Keratinocyte (primary cell): ENCODE data around the gene VPS37C. TPM values are rescaled to one million over a fixed set of nuclear protein-coding genes. Genes with fewer than 3 reads are reported as not detected.

Source experiments
- DNase-seq: peaks from one replicate; pipeline ENCODE4 v3.0.0-alpha.2; 2011; ENCODE audit warnings: low read depth, missing footprints, low spot score
- FAIRE-seq: peaks from 2 replicates; lab custom pipeline; 2011; peaks lifted over from hg19 to GRCh38; lab: Jason Lieb, UNC
- H2AFZ ChIP-seq: 2 replicates; pipeline ENCODE4 v1.6.0; 2012; ENCODE audit warnings: low read length, control low read depth, inconsistent platforms; ENCODE audit not compliant: control insufficient read depth
- H3K27ac ChIP-seq: 2 replicates; pipeline ENCODE4 v1.5.1; 2011; ENCODE audit warnings: low read length; ENCODE audit not compliant: control insufficient read depth, insufficient read depth
- H3K27me3 ChIP-seq: 3 replicates; pipeline ENCODE4 v1.6.0; 2011; ENCODE audit warnings: low read length; ENCODE audit not compliant: control insufficient read depth, insufficient read depth; ENCODE audit errors: extremely low read depth
- H3K36me3 ChIP-seq, 2 experiments: 2 replicates in 1 of 2; 3 replicates in 1 of 2; pipeline ENCODE4 v1.5.1; 2011; ENCODE audit warnings: low read length in 2 of 2, mild to moderate bottlenecking in 1 of 2; ENCODE audit not compliant: control insufficient read depth in 2 of 2, insufficient read depth in 2 of 2; ENCODE audit errors: extremely low read depth in 1 of 2
- H3K4me1 ChIP-seq: 3 replicates; pipeline ENCODE4 v1.5.1; 2011; ENCODE audit warnings: low read length; ENCODE audit not compliant: control insufficient read depth, insufficient read depth; ENCODE audit errors: extremely low read depth
- H3K4me2 ChIP-seq: 3 replicates; pipeline ENCODE4 v1.6.0; 2011; ENCODE audit warnings: low read depth, low read length; ENCODE audit not compliant: control insufficient read depth, insufficient read depth; ENCODE audit errors: extremely low read depth
- H3K4me3 ChIP-seq, 3 experiments: fragments of 200-600 bp in 1 of 3; sonication (generic) in 1 of 3; 2 replicates in 2 of 3; 3 replicates in 1 of 3; pipeline ENCODE4 v1.5.1; 2011 to 2016; ENCODE audit warnings: low read length in 3 of 3, mild to moderate bottlenecking in 3 of 3, control low read depth in 2 of 3, inconsistent platforms in 1 of 3, low read depth in 1 of 3, mixed read lengths in 1 of 3, mixed run types in 1 of 3, moderate library complexity in 1 of 3; ENCODE audit not compliant: control insufficient read depth in 2 of 3, insufficient read depth in 2 of 3; ENCODE audit errors: extremely low read depth in 1 of 3
- H3K79me2 ChIP-seq: 2 replicates; pipeline ENCODE4 v1.6.0; 2012; ENCODE audit warnings: low read length; ENCODE audit not compliant: control insufficient read depth, insufficient read depth
- H3K9ac ChIP-seq: 3 replicates; pipeline ENCODE4 v1.6.0; 2011; ENCODE audit warnings: low read length; ENCODE audit not compliant: control insufficient read depth, insufficient read depth; ENCODE audit errors: extremely low read depth
- H3K9me1 ChIP-seq: 3 replicates; pipeline ENCODE4 v1.6.0; 2011; ENCODE audit warnings: low read length; ENCODE audit not compliant: control insufficient read depth, insufficient read depth; ENCODE audit errors: extremely low read depth
- H3K9me3 ChIP-seq: 2 replicates; pipeline ENCODE4 v1.5.1; 2012; ENCODE audit warnings: low read depth, low read length; ENCODE audit not compliant: control insufficient read depth
- H4K20me1 ChIP-seq: 3 replicates; pipeline ENCODE4 v1.6.0; 2011; ENCODE audit warnings: low read length; ENCODE audit not compliant: control insufficient read depth, insufficient read depth; ENCODE audit errors: extremely low read depth
- CTCF ChIP-seq, 3 experiments: IDR thresholded peaks in 1 of 3; conservative IDR thresholded peaks in 1 of 3; optimal IDR thresholded peaks in 1 of 3; 2 replicates in 2 of 3; 3 replicates in 1 of 3; pipeline versions ENCODE3 to v1.5.1; 2011; ENCODE audit warnings: low read length in 3 of 3, mild to moderate bottlenecking in 3 of 3, moderate library complexity in 2 of 3, control low read depth in 1 of 3, inconsistent platforms in 1 of 3; ENCODE audit not compliant: insufficient read depth in 2 of 3; ENCODE audit errors: extremely low read depth in 1 of 3
- EZH2 ChIP-seq: IDR thresholded peaks from one replicate; pipeline ENCODE4 v1.6.1; 2012; ENCODE audit warnings: inconsistent platforms, mild to moderate bottlenecking, low read length, moderate library complexity
- dilution Hi-C: fragments of 300-500 bp; cut with MboI; formaldehyde crosslinking; loops from one replicate; pipeline ENCODE4 v1.7.0; 2020; ENCODE audit warnings: low sequenced_read_pairs; ENCODE audit not compliant: extremely low pct_ligation_motif_present
- polyA plus RNA-seq, 5 experiments: library from polyadenylated mRNA; depleted of rRNA in 3 of 5; stranded (reverse) in 3 of 5; stranded (forward) in 1 of 5; unstranded in 1 of 5; fragments of >200 nt; gene quantifications; 1 replicate in 1 of 5; 2 replicates in 3 of 5; 3 replicates in 1 of 5; pipeline versions ENCODE4 v1.2.1 to v1.2.3, GENCODE V29; 2011 to 2012; ENCODE audit warnings: missing spikeins in 2 of 5, low read depth in 1 of 5, low replicate concordance in 1 of 5

VPS37C gene
- polyA plus RNA-seq, 1 donor (not counting 4 experiments of a cell fraction or from before 2014, with no cell fraction given) = 8.0 TPM

- dilution Hi-C loops = no loop called here
- H3K9ac ChIP-seq = no peak overlapping the region
- FAIRE-seq (no peak), DNase-seq (no peak)
- no peak overlapping the region for H2AFZ ChIP-seq
- no peaks in the 10 kb centered on the region for H3K9me3 ChIP-seq
- H3K4me1 ChIP-seq = no peaks in the 10 kb centered on the region
- H4K20me1 ChIP-seq = no peaks in the 10 kb centered on the region
- H3K36me3 ChIP-seq = no peaks in the 10 kb centered on the region
- no peak overlapping the region for H3K4me2 ChIP-seq
- no peak overlapping the region for H3K27ac ChIP-seq
- H3K4me3 ChIP-seq = no peak overlapping the region
- H3K27me3 ChIP-seq = no peaks in the 10 kb centered on the region
- no peak for TF ChIP-seq CTCF (optimal IDR thresholded peaks at IDR 0.05 in 1 of 3, IDR thresholded peaks at IDR 0.05 in 1 of 3, conservative IDR thresholded peaks at IDR 0.05 in 1 of 3; ENCODE audit: extremely low read depth in 1 of 3, insufficient read depth in 2 of 3, low read length in 3 of 3)
- TF ChIP-seq EZH2 = no peak
- H3K9me1 ChIP-seq = no peaks in the 10 kb centered on the region
- H3K79me2 ChIP-seq = no peaks in the 10 kb centered on the region
Measured at GRCh38 chr11:61111786-61112517, 49.3 kb downstream of the VPS37C start.

DNA sequence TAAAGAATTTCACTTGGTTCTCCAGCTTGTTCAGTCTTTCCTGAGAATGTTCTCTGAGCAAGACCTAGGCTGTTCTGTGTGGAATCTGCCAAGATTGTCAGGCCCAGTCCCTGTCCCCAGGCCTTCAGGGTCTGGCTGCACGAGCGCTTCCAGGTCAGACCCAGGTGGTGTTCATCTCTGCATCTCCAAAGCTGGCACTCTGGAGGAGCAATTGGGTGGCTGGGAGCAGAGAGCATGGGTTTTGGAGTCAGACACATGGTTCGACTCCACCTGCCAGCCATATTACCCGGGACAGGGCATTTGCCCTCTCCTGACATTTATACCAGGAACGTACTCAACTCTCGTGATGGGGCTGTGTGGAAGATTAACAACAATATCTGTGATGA, 50.2 kb downstream of the VPS37C start:
- TF ChIP-seq CTCF (optimal IDR thresholded peaks at IDR 0.05 in 1 of 3, IDR thresholded peaks at IDR 0.05 in 1 of 3, conservative IDR thresholded peaks at IDR 0.05 in 1 of 3; ENCODE audit: extremely low read depth in 1 of 3, insufficient read depth in 2 of 3, low read length in 3 of 3) (no peak), EZH2 (no peak)
- H3K9me3 ChIP-seq = no peaks in the 10 kb centered on the region
- no peaks in the 10 kb centered on the region for H3K79me2 ChIP-seq
- H3K4me3 ChIP-seq = no peak overlapping the region
- no peak overlapping the region for H3K9ac ChIP-seq
- H3K27me3 ChIP-seq = no peaks in the 10 kb centered on the region
- H3K36me3 ChIP-seq = no peaks in the 10 kb centered on the region
- no peak overlapping the region for H3K27ac ChIP-seq
- FAIRE-seq (no peak), DNase-seq (no peak)
- H4K20me1 ChIP-seq = no peaks in the 10 kb centered on the region
- no peaks in the 10 kb centered on the region for H3K9me1 ChIP-seq
- no peak overlapping the region for H3K4me2 ChIP-seq
- dilution Hi-C loops = no loop called here
- H3K4me1 ChIP-seq = no peaks in the 10 kb centered on the region
- H2AFZ ChIP-seq = no peak overlapping the region
